Head of caudate nucleus (tissue), 42 donors: Measurements from ENCODE around the gene DDX50.
"Not testable (repeated sequence)": the region's sequence is repeated elsewhere in the genome, so short reads cannot be mapped to it uniquely, and the experiment has no call there.

Experiments used
- DNase-seq, 42 donors: peaks; one replicate each; pipeline versions ENCODE4 v3.0.0 to v3.0.0-alpha.2; 2020 to 2021; ENCODE audit warnings: mixed read lengths in 7 of 42
- intact Hi-C: fragments of 100-400 bp; cut with DNase I; formaldehyde crosslinking; loops from one replicate; pipeline ENCODE4 v1.15.0; 2022

Gene DDX50

DNA sequence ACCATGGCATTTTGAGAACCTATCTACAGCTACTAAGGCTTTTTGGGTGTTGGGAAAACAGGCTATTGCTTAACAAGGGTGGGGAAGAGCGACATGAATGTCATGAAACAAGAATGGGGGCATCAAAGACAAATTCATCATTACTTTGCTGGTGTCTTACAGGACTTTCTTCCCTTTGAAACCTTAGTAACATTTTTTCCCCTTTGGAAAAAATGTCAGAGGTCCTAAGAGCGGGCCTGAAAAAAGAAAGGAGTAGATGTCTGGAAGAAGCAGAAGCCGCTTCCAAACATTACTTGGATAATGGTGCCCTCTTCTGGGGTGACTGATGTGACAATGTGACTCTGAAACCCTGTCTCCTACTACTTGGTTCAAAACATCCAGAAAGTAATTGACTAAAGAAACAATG lies 3.8 kb upstream of the DDX50 start:
- intact Hi-C loops: no loop called here
- DNase-seq: peak in 37 of 42 donors; percentile 10 to 86 (median 68)

- intact Hi-C loops: no loop called here
- no peak for DNase-seq
Measured at GRCh38 chr10:68899186-68899745, 1.8 kb upstream of the DDX50 start.

DNA sequence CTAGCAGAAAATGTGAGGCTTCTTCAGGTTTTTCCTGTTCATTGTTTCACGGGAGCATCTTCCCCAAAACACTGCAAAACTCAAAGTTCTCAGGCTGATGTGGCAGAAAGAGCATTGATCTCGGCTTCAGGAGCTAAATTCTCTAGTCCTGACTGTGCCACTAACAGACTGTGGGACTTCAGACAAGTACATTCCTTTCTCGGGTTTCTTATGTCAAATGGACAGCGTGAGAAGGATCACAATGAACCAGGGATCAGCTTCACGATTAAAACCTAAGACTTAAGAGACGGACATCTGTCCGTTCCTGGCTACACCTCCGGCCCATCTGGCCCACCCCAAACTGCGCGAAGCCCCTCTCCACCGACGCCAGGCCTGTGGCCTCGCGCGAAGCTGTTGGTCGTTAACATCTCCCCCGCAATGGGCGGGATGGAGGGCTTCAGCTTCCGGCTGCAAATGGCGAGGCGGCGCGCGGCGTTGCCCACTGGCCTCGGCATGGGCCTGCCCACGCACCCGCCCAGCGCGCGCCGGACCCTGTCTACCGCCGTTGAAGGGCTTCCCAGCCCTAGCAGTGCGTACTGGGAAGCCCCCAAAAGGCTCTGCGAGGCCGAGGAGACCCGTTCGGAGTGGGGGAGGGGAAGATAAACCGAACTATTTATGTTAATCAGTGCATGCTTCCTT lies 549 bp upstream of the DDX50 start:
- intact Hi-C loops: loop anchor here (5.0 kb wide), 1 partner anchor 178 kb away; the partner anchor contains the start of gene CCAR1
- DNase-seq: peak in 19 of 42 donors; percentile 3 to 85 (median 76)

GRCh38 chr10:68902382-68902781 lies 1.3 kb downstream of the DDX50 start:
- intact Hi-C loops: loop anchor here (5.0 kb wide), 1 partner anchor 180 kb away; the partner anchor contains the start of gene CCAR1
- no peak for DNase-seq

DNA sequence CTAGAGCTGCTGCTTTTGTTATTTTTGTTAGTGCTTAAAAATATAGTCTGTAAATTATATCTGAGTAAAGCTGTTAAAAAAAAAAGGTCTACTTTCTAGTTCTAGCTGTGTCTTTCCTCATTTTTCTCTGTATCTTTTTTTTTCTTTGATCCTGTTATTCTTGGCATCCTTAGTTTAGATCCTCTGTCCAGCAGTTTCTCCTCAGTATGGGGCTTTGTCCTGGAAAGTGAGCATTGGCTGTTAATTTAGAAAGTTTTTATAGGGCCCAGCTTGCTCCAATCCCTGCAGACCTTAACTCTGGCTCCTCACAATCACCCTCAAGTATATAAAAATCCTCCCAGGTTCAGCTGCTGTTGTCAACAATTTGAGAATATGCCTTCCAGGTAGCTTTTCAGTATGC lies 23.5 kb downstream of the DDX50 start:
- DNase-seq: no peak
- intact Hi-C loops: no loop called here

DNA sequence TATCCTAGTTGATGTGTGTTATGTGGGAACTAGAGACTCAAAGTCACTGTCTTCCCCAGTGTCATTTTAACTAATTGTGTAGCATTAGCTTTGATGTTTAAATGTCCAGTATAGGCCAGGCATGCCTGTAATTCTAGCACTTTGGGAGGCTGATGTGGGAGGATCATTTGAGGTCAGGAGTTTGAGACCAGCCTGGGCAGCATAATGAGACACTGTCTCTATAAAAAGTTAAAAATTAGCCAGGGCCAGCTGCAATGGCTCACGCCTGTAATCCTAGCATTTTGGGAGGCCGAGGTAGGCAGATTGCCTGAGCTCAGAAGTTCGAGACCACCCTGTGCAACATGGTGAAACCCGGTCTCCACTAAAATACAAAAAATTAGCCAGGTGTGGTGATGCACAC lies 24.4 kb downstream of the DDX50 start:
- DNase-seq: no peak
- intact Hi-C loops: no loop called here

GRCh38 chr10:68929157-68929556 lies 28.0 kb downstream of the DDX50 start:
- DNase-seq, intact Hi-C loops: not testable (repeated sequence)

DNA sequence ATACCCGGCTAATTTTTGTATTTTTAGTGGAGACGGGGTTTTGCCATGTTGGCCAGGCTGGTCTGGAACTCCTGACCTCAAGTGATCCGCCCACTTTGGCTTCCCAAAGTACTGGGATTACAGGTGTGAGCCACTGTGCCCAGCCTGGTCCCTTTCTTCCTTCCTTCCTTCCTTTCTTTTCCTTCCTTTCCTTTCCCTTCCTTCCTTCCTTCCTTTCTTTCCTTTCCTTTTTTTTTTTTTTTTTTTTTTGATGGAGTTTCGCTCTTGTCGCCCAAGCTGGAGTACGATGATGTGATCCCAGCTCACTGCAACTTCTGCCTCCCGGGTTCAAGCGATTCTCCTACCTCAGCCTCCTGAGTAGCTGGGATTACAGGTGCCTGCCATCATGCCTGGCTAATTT lies 28.8 kb downstream of the DDX50 start:
- DNase-seq, intact Hi-C loops: not testable (repeated sequence)

DNA sequence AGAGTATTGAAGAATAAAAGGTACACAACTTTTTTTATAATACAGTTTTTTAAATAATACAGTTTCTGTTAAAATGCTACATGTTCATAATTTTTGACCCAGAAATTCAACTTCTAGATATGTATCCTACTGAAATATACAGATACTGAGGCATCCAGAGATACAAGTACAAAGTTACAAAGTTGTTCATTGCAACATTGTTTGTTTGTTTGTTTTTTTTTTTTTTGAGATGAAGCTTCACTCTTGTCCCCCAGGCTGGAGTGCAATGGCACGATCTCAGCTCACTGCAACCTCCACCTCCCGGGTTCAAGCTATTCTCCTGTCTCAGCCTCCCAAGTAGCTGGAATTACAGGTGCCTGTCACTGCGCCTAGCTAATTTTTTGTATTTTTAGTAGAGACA lies 31.7 kb downstream of the DDX50 start:
- intact Hi-C loops, DNase-seq: not testable (repeated sequence)

DNA sequence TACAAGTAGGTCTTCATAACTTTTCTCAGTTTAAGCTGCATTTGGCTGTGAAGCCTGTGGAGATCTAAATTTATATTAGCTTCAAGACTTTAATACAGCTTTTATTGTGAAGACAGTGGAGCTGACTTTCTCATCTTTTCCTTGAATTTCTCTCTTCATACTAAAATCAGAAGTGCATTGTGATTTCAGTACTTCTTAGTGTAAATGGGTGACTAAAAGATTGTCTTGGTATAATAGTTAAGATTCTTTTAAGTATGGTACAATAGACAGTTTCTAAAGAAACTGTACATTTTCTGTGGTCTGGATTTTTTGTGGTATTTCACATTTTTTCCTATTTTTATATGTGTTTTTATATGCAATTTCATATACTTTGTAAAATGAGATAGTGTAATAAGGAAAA lies 33.9 kb downstream of the DDX50 start:
- intact Hi-C loops: no loop called here
- DNase-seq: no peak

DNA sequence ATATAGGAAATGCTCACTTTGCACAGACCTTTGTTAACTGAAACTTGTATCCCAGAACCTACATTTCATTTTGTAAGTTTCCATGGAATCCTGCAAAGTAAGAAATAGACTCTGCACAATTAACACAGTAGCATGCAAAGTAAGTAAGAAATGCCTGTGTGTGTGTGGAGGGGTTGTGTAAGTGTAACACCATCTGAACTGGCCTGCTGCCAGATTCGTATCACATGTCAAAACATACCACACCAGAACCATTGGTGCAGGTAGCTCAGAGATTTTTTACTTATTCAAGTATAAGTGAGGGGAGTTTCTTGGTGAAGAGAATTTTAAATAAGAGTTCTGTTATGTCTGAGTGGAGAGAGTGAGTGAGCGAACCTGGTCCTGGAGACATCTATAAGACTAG lies 37.0 kb downstream of the DDX50 start:
- no peak for DNase-seq
- intact Hi-C loops: no loop called here

- intact Hi-C loops: no loop called here
- no peak for DNase-seq
Measured at GRCh38 chr10:68938884-68939283, 37.8 kb downstream of the DDX50 start.

DNA sequence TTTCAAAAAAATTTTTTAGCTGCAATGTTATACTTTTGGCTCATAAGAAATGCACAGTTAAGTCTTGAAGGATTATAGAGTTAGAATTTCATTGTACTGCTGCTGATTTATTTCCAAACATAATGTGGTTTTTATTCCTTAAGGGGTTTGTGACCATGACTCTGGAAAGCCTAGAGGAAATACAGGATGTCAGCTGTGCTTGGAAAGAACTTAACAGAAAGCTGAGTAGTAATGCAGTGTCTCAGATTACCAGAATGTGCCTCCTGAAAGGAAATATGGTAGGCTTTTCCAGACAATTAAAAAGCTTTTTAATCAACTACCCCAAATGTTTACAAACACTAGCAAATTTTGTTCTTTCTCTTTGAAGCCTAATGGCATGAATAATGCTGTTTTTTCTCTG lies 39.8 kb downstream of the DDX50 start:
- intact Hi-C loops, DNase-seq: not testable (repeated sequence)

- intact Hi-C loops: no loop called here
- DNase-seq: no peak
Measured at GRCh38 chr10:68950598-68950997, 49.5 kb downstream of the DDX50 start.

DNA sequence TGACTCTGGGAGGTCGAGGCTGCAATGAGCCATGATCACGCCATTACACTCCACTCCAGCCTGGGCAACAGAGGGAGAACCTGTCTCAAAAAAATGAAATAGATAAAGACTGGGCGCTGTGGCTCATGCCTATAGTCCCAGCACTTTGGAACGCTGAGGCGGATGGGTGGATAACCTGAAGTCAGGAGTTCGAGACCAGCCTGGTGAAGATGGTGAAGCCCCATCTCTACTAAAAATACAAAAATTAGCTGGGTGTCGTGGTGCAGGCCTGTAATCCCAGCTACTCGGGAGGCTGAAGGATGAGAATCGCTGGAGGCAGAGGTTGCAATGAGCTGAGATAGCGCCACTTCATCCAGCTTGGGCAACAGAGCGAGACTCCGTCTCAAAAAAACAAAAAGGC lies 53.8 kb downstream of the DDX50 start:
- intact Hi-C loops: no loop called here
- DNase-seq: no peak

DNA sequence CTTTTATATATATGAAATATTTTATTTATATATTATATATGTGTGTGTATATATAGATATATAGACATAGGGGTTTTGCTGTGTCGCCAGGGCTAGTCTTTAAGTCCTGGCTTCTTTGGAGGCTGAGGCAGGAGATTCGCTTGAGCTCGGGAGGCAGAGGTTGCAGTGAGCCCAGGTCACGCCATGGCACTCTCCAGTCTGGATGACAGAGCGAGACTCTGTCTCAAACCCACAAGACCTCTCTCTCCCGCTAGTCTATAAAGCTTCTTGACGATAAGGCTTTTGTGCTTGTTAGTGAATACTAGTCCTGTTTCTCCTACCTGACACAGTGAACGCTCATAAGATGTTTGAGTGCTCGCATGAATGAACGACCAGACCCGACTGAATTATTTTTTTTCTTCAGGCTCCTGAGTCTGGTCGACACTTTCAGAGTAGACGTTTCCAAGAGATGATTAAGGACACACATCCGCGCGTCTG lies 54.3 kb downstream of the DDX50 start:
- DNase-seq: peak in 3 of 42 donors; percentile 2 to 15 (median 5)
- intact Hi-C loops: no loop called here

GRCh38 chr10:68955832-68956532 lies 54.9 kb downstream of the DDX50 start, which contains the start of gene DDX21:
TSS of gene DDX21 (plus strand) at chr10:68956170. CDS start at chr10:68956226, 56 bp downstream.
- intact Hi-C loops: no loop called here
- DNase-seq: peak; percentile 90 to 98 (median 94)

DNA sequence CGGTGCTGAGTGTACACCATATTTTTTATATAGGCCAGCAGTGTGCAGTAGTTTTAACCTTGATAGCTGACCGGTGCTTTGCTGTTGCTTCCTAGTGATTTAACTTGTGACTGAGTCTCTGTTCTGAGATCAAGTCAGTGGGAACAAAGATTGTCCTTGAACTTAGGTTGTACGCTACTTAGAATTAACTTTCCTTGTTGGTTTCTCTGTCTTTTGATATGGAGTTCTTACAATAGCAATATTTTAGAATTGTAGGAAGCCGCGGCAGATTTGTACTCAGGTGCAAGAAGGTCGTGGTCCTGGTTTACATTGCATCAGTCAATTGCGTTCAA lies 56.1 kb downstream of the DDX50 start:
- intact Hi-C loops: no loop called here

GRCh38 chr10:68957654-68958053 lies 56.5 kb downstream of the DDX50 start:
- DNase-seq: no peak
- intact Hi-C loops: no loop called here

More for the DNA sequence above, 56.1 kb downstream of the DDX50 start:
- DNase-seq: no peak
